ENCODE data around the gene PROM1. TPM values are rescaled to one million over a fixed set of nuclear protein-coding genes. Genes with fewer than 3 reads are reported as not detected.

Gene PROM1
- total and polyA plus RNA-seq, 3 donors from 2014 or later = 24.5 to 32.9 (median 25.4) TPM

DNA sequence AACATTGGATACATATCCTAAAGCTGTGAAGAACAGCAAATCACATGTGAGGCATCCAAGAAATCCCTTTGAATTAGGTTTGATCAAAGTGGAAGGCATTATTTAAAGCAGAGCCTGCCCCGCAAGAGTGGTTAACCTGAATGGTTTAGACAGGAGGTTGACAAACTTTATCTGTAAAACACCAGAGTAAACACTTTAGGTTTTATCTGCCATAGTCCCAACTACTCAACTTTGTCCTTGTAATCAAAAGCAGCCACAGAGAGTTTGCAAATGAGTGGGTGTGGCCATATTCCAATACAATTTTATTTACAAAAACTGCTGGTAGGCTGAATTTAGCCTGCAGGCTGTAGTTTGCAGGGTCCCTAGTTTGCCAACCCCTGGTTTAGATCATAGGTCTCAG is 95.6 kb downstream of the PROM1 start:
- DNase-seq = no peak
- intact Hi-C loops (cut with DNase I; ENCODE audit: low total_unique reads) = no loop called here
- no peak overlapping the region for H3K27ac ChIP-seq
- WGBS, 2 donors = 95% methylated on average over 1 of the region's 1 CpG
- H3K36me3 ChIP-seq (ENCODE audit: low read depth, missing control alignments) = no peaks in the 10 kb centered on the region
- H3K9me3 ChIP-seq = no peaks in the 10 kb centered on the region
- no peaks in the 10 kb centered on the region for H3K27me3 ChIP-seq
- no peak overlapping the region for H3K4me3 ChIP-seq
- TF ChIP-seq POLR2A (IDR thresholded peaks at IDR 0.05) = no peak
- TF ChIP-seq CTCF (IDR thresholded peaks at IDR 0.05) = no peak
- no peaks in the 10 kb centered on the region for H3K4me1 ChIP-seq

DNA sequence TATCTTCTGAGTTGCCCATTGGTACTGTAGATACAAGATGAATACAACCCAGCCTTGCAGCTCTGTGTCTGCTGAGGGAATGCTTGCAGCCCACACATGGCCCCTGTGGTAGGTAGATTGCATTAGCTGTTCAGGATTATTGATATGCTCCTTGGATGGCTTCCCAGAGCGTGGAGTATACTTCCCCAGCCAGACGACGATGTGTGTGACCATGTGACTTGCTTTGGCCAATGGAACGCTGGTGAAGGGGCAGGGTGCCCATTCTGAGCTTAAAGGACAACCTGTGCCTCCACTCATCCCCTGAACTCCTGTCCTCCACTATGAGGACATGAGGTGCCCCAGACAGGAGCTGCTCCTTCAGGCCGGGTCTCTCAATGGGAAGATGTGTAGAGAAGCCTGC is 96.9 kb downstream of the PROM1 start:
- no peaks in the 10 kb centered on the region for H3K9me3 ChIP-seq
- no peak for DNase-seq
- H3K27ac ChIP-seq = no peak overlapping the region
- TF ChIP-seq POLR2A (IDR thresholded peaks at IDR 0.05) (no peak), CTCF (IDR thresholded peaks at IDR 0.05) (no peak)
- H3K36me3 ChIP-seq (ENCODE audit: low read depth, missing control alignments) = no peaks in the 10 kb centered on the region
- no peaks in the 10 kb centered on the region for H3K4me1 ChIP-seq
- intact Hi-C loops (cut with DNase I; ENCODE audit: low total_unique reads) = no loop called here
- no peaks in the 10 kb centered on the region for H3K27me3 ChIP-seq
- 67 to 73% methylated on average over 5 of the region's 5 CpGs for WGBS, 2 donors
- H3K4me3 ChIP-seq = no peak overlapping the region

DNA sequence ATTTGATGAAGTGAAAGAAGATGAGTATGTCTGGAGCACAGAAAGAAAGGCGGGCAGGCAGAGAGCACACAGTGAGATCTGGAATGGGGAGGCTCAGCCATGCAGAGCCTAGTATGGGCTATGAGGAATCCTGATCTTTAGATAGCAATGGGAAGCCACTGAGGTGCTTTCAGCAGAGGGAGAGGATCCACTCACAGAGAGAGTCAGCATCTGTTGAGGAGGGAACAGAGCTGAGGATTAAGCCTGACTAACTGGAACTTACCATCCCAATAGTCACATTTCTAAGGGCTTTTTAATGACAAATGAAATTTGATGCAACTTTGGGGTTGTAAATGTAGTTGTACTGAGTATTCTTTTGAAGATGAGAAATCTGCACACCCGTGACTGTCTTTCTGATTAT is 100.2 kb downstream of the PROM1 start:
- H3K27me3 ChIP-seq = no peaks in the 10 kb centered on the region
- TF ChIP-seq POLR2A (IDR thresholded peaks at IDR 0.05) = no peak
- TF ChIP-seq CTCF (IDR thresholded peaks at IDR 0.05) = no peak
- intact Hi-C loops (cut with DNase I; ENCODE audit: low total_unique reads) = no loop called here
- 91 to 95% methylated on average over 2 of the region's 2 CpGs for WGBS, 2 donors
- no peak overlapping the region for H3K4me3 ChIP-seq
- H3K9me3 ChIP-seq = no peaks in the 10 kb centered on the region
- no peaks in the 10 kb centered on the region for H3K4me1 ChIP-seq
- DNase-seq = no peak
- H3K27ac ChIP-seq = no peak overlapping the region
- H3K36me3 ChIP-seq (ENCODE audit: low read depth, missing control alignments) = no peaks in the 10 kb centered on the region

- intact Hi-C loops (cut with DNase I; ENCODE audit: low total_unique reads) = no loop called here
- 85 to 94% methylated on average over 8 of the region's 8 CpGs for WGBS, 2 donors
- Histone ChIP-seq H3K4me3 (no peak overlapping the region), H3K9me3 (no peaks in the 10 kb centered on the region), H3K27me3 (no peaks in the 10 kb centered on the region), H3K36me3 (ENCODE audit: low read depth, missing control alignments) (no peaks in the 10 kb centered on the region), H3K4me1 (no peaks in the 10 kb centered on the region), H3K27ac (no peak overlapping the region)
- TF ChIP-seq CTCF (IDR thresholded peaks at IDR 0.05) = no peak
- TF ChIP-seq POLR2A (IDR thresholded peaks at IDR 0.05) = no peak
- no peak for DNase-seq
Measured at GRCh38 chr4:15982842-15983524, 100.8 kb downstream of the PROM1 start.
